ENCODE results near the gene RPA4.
"Not testable (repeated sequence)": the region's sequence is repeated elsewhere in the genome, so short reads cannot be mapped to it uniquely, and the experiment has no call there.

The RPA4 gene

GRCh38 chrX:96843566-96843965 lies 40.1 kb upstream of the RPA4 start:
- Histone ChIP-seq H3K9me3 (ENCODE audit: severe bottlenecking) (no peaks in the 10 kb centered on the region), H3K4me3 (ENCODE audit: low read depth, low read length) (no peak overlapping the region), H3K36me3 (no peaks in the 10 kb centered on the region), H3K27me3 (ENCODE audit: insufficient read depth, low read depth, severe bottlenecking) (peaks cover 5% of the 10 kb centered on the region), H3K27ac (no peak overlapping the region)
- no peak for TF ChIP-seq CTCF (IDR thresholded peaks at IDR 0.05; ENCODE audit: low read depth, low read length)
- DNase-seq = no peak

GRCh38 chrX:96846841-96847240 lies 36.9 kb upstream of the RPA4 start:
- no peak for TF ChIP-seq CTCF (IDR thresholded peaks at IDR 0.05; ENCODE audit: low read depth, low read length)
- H3K36me3 ChIP-seq = no peaks in the 10 kb centered on the region
- no peak overlapping the region for H3K4me3 ChIP-seq (ENCODE audit: low read depth, low read length)
- peaks cover 7% of the 10 kb centered on the region for H3K27me3 ChIP-seq (ENCODE audit: insufficient read depth, low read depth, severe bottlenecking)
- H3K9me3 ChIP-seq (ENCODE audit: severe bottlenecking) = no peaks in the 10 kb centered on the region
- H3K27ac ChIP-seq = no peak overlapping the region
- no peak for DNase-seq

- not testable (repeated sequence) for DNase-seq; H3K4me3 ChIP-seq (ENCODE audit: low read depth, low read length); H3K27ac ChIP-seq; H3K36me3 ChIP-seq; H3K9me3 ChIP-seq (ENCODE audit: severe bottlenecking); H3K27me3 ChIP-seq (ENCODE audit: insufficient read depth, low read depth, severe bottlenecking)
These were observed 24.3 kb upstream of the RPA4 start for GRCh38 chrX:96859422-96859821.

GRCh38 chrX:96861218-96861617 lies 22.5 kb upstream of the RPA4 start:
- H3K27ac ChIP-seq = no peak overlapping the region
- no peak for TF ChIP-seq CTCF (IDR thresholded peaks at IDR 0.05; ENCODE audit: low read depth, low read length)
- no peak overlapping the region for H3K4me3 ChIP-seq (ENCODE audit: low read depth, low read length)
- H3K27me3 ChIP-seq (ENCODE audit: insufficient read depth, low read depth, severe bottlenecking) = no peaks in the 10 kb centered on the region
- no peaks in the 10 kb centered on the region for H3K36me3 ChIP-seq
- no peak for DNase-seq
- no peaks in the 10 kb centered on the region for H3K9me3 ChIP-seq (ENCODE audit: severe bottlenecking)

GRCh38 chrX:96861661-96862060 lies 22.0 kb upstream of the RPA4 start:
- DNase-seq = no peak
- Histone ChIP-seq H3K27ac (no peak overlapping the region), H3K27me3 (ENCODE audit: insufficient read depth, low read depth, severe bottlenecking) (no peaks in the 10 kb centered on the region), H3K9me3 (ENCODE audit: severe bottlenecking) (no peaks in the 10 kb centered on the region), H3K36me3 (no peaks in the 10 kb centered on the region), H3K4me3 (ENCODE audit: low read depth, low read length) (no peak overlapping the region)
- TF ChIP-seq CTCF (IDR thresholded peaks at IDR 0.05; ENCODE audit: low read depth, low read length) = no peak

- no peaks in the 10 kb centered on the region for H3K27me3 ChIP-seq (ENCODE audit: insufficient read depth, low read depth, severe bottlenecking)
- H3K27ac ChIP-seq = no peak overlapping the region
- no peak for DNase-seq
- no peaks in the 10 kb centered on the region for H3K9me3 ChIP-seq (ENCODE audit: severe bottlenecking)
- TF ChIP-seq CTCF (IDR thresholded peaks at IDR 0.05; ENCODE audit: low read depth, low read length) = no peak
- H3K36me3 ChIP-seq = no peaks in the 10 kb centered on the region
- H3K4me3 ChIP-seq (ENCODE audit: low read depth, low read length) = no peak overlapping the region
These were observed 319 bp downstream of the RPA4 start for GRCh38 chrX:96884027-96884426.

Data from WERI-Rb-1 (cell line).